ENCODE measurements around the gene IL10RA. TPM values are rescaled to one million over a fixed set of nuclear protein-coding genes. Genes with fewer than 3 reads are reported as not detected.
A peak's percentile ranks its signal among the peaks of the same experiment; 100 is the strongest.

IL10RA gene
- total RNA-seq, 4 donors from 2014 or later = 0.73 to 5.5 (median 2.2) TPM

DNA sequence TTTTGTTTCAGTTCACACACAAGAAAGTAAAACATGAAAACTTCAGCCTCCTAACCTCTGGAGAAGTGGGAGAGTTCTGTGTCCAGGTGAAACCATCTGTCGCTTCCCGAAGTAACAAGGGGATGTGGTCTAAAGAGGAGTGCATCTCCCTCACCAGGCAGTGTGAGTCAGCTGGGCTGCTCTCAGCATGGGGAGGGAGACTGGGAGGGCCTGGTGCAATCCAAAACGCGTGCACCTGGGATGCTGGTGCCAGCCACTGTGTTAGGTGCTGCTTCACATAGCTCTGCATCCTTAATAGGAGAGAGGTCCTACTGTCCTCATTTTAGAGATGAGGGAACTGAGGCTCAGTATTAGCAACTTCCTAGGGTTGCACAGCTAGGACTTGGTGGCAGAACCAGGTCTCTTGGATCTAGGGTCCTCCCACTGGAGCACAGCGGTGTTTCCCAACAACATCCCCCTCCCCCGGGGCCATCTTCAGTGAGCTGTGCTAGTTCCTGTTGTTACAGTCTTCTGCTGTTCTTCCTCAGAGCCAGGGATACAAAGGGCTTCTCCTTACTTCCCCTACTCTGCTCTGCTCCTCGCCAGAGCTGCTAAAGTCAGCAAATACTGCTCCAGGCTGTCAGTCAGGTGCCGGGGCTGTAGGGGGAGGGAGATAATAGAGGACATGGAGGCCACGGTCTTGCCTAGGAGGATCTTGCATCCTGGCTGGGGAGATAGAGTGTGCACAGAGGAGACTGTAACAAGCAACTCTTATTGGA lies 8.0 kb downstream of the IL10RA start:
- TF ChIP-seq, protein P1, sequence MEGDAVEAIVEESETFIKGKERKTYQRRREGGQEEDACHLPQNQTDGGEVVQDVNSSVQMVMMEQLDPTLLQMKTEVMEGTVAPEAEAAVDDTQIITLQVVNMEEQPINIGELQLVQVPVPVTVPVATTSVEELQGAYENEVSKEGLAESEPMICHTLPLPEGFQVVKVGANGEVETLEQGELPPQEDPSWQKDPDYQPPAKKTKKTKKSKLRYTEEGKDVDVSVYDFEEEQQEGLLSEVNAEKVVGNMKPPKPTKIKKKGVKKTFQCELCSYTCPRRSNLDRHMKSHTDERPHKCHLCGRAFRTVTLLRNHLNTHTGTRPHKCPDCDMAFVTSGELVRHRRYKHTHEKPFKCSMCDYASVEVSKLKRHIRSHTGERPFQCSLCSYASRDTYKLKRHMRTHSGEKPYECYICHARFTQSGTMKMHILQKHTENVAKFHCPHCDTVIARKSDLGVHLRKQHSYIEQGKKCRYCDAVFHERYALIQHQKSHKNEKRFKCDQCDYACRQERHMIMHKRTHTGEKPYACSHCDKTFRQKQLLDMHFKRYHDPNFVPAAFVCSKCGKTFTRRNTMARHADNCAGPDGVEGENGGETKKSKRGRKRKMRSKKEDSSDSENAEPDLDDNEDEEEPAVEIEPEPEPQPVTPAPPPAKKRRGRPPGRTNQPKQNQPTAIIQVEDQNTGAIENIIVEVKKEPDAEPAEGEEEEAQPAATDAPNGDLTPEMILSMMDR (IDR thresholded peaks at IDR 0.05 in 4 of 5, conservative IDR thresholded peaks at IDR 0.05 in 1 of 5) = no peak
- no peak for TF ChIP-seq POLR2A (IDR thresholded peaks at IDR 0.05)
- no peaks in the 10 kb centered on the region for H3K9me3 ChIP-seq
- intact Hi-C loops (cut with DNase I; ENCODE audit: low total_unique reads) = no loop called here
- H3K27me3 ChIP-seq = no peaks in the 10 kb centered on the region
- H3K4me3 ChIP-seq = no peak overlapping the region
- H3K27ac ChIP-seq = no peak overlapping the region
- ATAC-seq (peak in 1 of 2 donors; percentile 33), DNase-seq (peak in 1 of 2 donors; percentile 38)
- no peaks in the 10 kb centered on the region for H3K36me3 ChIP-seq
- no peaks in the 10 kb centered on the region for H3K4me1 ChIP-seq
- in situ Hi-C loops (cut with MboI; ENCODE audit: low sequenced_read_pairs in 4 of 4) = no loop called here

GRCh38 chr11:117995472-117995871 lies 9.3 kb downstream of the IL10RA start:
- intact Hi-C loops (cut with DNase I; ENCODE audit: low total_unique reads) (no loop called here), in situ Hi-C loops (cut with MboI; ENCODE audit: low sequenced_read_pairs in 4 of 4) (no loop called here)
- ATAC-seq (no peak), DNase-seq (no peak)
- no peak for TF ChIP-seq POLR2A (IDR thresholded peaks at IDR 0.05)
- TF ChIP-seq, protein P1 (IDR thresholded peaks at IDR 0.05 in 4 of 5, conservative IDR thresholded peaks at IDR 0.05 in 1 of 5) = no peak
- Histone ChIP-seq H3K36me3 (no peaks in the 10 kb centered on the region), H3K4me3 (no peak overlapping the region), H3K27me3 (no peaks in the 10 kb centered on the region), H3K4me1 (no peaks in the 10 kb centered on the region), H3K9me3 (no peaks in the 10 kb centered on the region), H3K27ac (no peak overlapping the region)

DNA sequence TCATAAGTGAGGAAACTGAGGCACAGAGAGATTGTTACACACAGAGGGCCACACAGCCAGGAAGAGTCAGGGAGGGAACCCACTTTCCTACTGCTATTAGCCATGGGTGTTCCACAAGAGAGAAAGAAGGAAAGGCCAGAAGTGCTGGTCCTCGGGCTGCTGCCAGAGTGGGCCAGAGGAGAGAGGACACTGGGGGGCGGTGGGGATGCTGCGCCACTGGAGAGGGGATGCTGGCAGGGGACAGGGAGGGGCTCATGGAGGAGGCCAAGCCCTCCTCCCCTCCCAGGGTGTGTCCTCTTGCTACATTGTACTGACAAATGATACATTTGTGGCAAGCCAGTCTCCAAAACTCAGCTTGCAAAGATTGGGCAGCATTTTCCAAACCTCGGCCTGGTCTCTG lies 9.9 kb downstream of the IL10RA start:
- Histone ChIP-seq H3K27me3 (no peaks in the 10 kb centered on the region), H3K4me3 (no peak overlapping the region), H3K4me1 (no peaks in the 10 kb centered on the region), H3K9me3 (no peaks in the 10 kb centered on the region), H3K36me3 (no peaks in the 10 kb centered on the region), H3K27ac (no peak overlapping the region)
- intact Hi-C loops (cut with DNase I; ENCODE audit: low total_unique reads) = no loop called here
- ATAC-seq (no peak), DNase-seq (no peak)
- TF ChIP-seq POLR2A (IDR thresholded peaks at IDR 0.05) = no peak
- TF ChIP-seq, protein P1 (IDR thresholded peaks at IDR 0.05 in 4 of 5, conservative IDR thresholded peaks at IDR 0.05 in 1 of 5) = no peak
- in situ Hi-C loops (cut with MboI; ENCODE audit: low sequenced_read_pairs in 4 of 4) = no loop called here

DNA sequence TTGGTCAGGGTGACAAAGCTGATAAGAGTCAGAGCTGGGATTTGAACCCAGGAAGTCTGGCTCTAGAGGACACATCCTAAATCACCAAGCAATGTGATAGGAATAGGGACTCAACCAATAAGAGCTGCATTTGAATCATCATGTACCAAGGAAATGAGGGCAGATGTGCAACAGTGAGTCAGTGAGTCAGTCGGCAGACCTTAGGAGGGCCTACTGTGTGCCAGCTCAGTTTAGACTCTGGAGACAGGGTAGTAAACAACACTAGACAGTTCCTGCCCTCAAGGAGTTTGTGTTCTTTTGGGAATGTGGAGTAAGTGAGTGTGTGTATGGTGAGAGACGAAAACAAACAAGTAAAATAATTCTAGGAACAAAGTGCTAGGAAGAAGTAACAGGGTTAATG lies 11.2 kb downstream of the IL10RA start:
- Histone ChIP-seq H3K4me3 (no peak overlapping the region), H3K9me3 (no peaks in the 10 kb centered on the region), H3K27ac (no peak overlapping the region), H3K4me1 (no peaks in the 10 kb centered on the region), H3K27me3 (no peaks in the 10 kb centered on the region), H3K36me3 (no peaks in the 10 kb centered on the region)
- in situ Hi-C loops (cut with MboI; ENCODE audit: low sequenced_read_pairs in 4 of 4) (no loop called here), intact Hi-C loops (cut with DNase I; ENCODE audit: low total_unique reads) (no loop called here)
- ATAC-seq (no peak), DNase-seq (no peak)
- TF ChIP-seq POLR2A (IDR thresholded peaks at IDR 0.05) = no peak

GRCh38 chr11:117997823-117998579 lies 11.8 kb downstream of the IL10RA start:
- Histone ChIP-seq H3K4me1 (no peaks in the 10 kb centered on the region), H3K4me3 (no peak overlapping the region), H3K27me3 (no peaks in the 10 kb centered on the region), H3K27ac (no peak overlapping the region), H3K36me3 (no peaks in the 10 kb centered on the region), H3K9me3 (no peaks in the 10 kb centered on the region)
- intact Hi-C loops (cut with DNase I; ENCODE audit: low total_unique reads) = no loop called here
- in situ Hi-C loops (cut with MboI; ENCODE audit: low sequenced_read_pairs in 4 of 4) = no loop called here
- TF ChIP-seq POLR2A (IDR thresholded peaks at IDR 0.05) = no peak
- TF ChIP-seq, protein P1 (IDR thresholded peaks at IDR 0.05 in 4 of 5, conservative IDR thresholded peaks at IDR 0.05 in 1 of 5) = no peak
- no peak for DNase-seq
- ATAC-seq = no peak

All from gastrocnemius medialis (tissue), 4 donors.